Liver (tissue), 9 donors: Measurements from ENCODE around the gene CTNS. TPM values are rescaled to one million over a fixed set of nuclear protein-coding genes. Genes with fewer than 3 reads are reported as not detected.

ENCODE experiments used
- DNase-seq: peaks from one replicate; pipeline ENCODE4 v3.0.0-alpha.2; 2017; ENCODE audit warnings: low spot score
- H3K27ac ChIP-seq, 2 donors: one replicate each; pipeline ENCODE4 v1.7.0; 2013; ENCODE audit warnings: inconsistent platforms in 2 of 2, low read length in 2 of 2, control low read depth in 1 of 2, low read depth in 1 of 2, mild to moderate bottlenecking in 1 of 2
- H3K27me3 ChIP-seq, 4 donors: one replicate each; pipeline versions ENCODE4 v1.6.1 to v1.7.0; 2013; ENCODE audit warnings: low read length in 3 of 4, inconsistent platforms in 1 of 4, mild to moderate bottlenecking in 1 of 4, moderate library complexity in 1 of 4; ENCODE audit not compliant: control insufficient read depth in 4 of 4, insufficient read depth in 4 of 4
- H3K36me3 ChIP-seq, 4 donors: one replicate each; pipeline versions ENCODE4 v1.6.1 to v1.7.0; 2013; ENCODE audit warnings: low read length in 3 of 4, mild to moderate bottlenecking in 3 of 4, low read depth in 1 of 4, moderate library complexity in 1 of 4; ENCODE audit not compliant: control insufficient read depth in 4 of 4, insufficient read depth in 3 of 4
- H3K4me1 ChIP-seq, 4 donors: one replicate each; pipeline versions ENCODE4 v1.6.1 to v1.7.0; 2013; ENCODE audit warnings: low read length in 3 of 4, mild to moderate bottlenecking in 3 of 4, moderate library complexity in 1 of 4; ENCODE audit not compliant: control insufficient read depth in 4 of 4, insufficient read depth in 4 of 4
- H3K4me3 ChIP-seq, 3 donors: one replicate each; pipeline versions ENCODE4 v1.6.1 to v1.7.0; 2013; ENCODE audit warnings: low read length in 3 of 3, control low read depth in 1 of 3, low read depth in 1 of 3, mild to moderate bottlenecking in 1 of 3
- H3K9ac ChIP-seq, 2 donors: one replicate each; pipeline ENCODE4 v1.7.0; 2013; ENCODE audit warnings: low read length in 2 of 2, mild to moderate bottlenecking in 2 of 2, moderate library complexity in 2 of 2, control low read depth in 1 of 2, low read depth in 1 of 2
- H3K9me3 ChIP-seq, 4 donors: one replicate each; pipeline versions ENCODE4 v1.6.1 to v1.7.0; 2013; ENCODE audit warnings: low read length in 3 of 4; ENCODE audit not compliant: control insufficient read depth in 4 of 4
- ATF3 ChIP-seq: IDR thresholded peaks from 2 replicates; pipeline ENCODE4 v1.6.1; 2016; ENCODE audit warnings: antibody characterized with exemption
- EGR1 ChIP-seq, 2 donors: IDR thresholded peaks; 2 replicates each; pipeline ENCODE4 v1.6.1; 2016 to 2018; ENCODE audit warnings: antibody characterized with exemption in 2 of 2, low read depth in 2 of 2
- FOXA1 ChIP-seq: IDR thresholded peaks from 2 replicates; pipeline ENCODE4 v1.6.1; 2016; ENCODE audit warnings: antibody characterized with exemption
- FOXA2 ChIP-seq: IDR thresholded peaks from 2 replicates; pipeline ENCODE4 v1.6.1; 2016; ENCODE audit warnings: antibody characterized with exemption
- GABPA ChIP-seq, 2 donors: IDR thresholded peaks in 1 of 2; conservative IDR thresholded peaks in 1 of 2; 2 replicates each; pipeline ENCODE4 v1.6.1; 2016; ENCODE audit warnings: antibody characterized with exemption in 2 of 2, mild to moderate bottlenecking in 1 of 2, moderate library complexity in 1 of 2
- HNF4A ChIP-seq, 2 donors: conservative IDR thresholded peaks; 2 replicates each; pipeline ENCODE4 v1.6.1; 2016; ENCODE audit warnings: antibody characterized with exemption in 2 of 2, mild to moderate bottlenecking in 2 of 2
- JUND ChIP-seq, 2 donors: IDR thresholded peaks; 2 replicates each; pipeline ENCODE4 v1.6.1; 2016; ENCODE audit warnings: antibody characterized with exemption in 2 of 2
- REST ChIP-seq: IDR thresholded peaks from 2 replicates; pipeline ENCODE4 v1.6.1; 2016; ENCODE audit warnings: antibody characterized with exemption, mild to moderate bottlenecking
- RXRA ChIP-seq, 2 donors: IDR thresholded peaks; 2 replicates each; pipeline ENCODE4 v1.6.1; 2017 to 2018; ENCODE audit warnings: antibody characterized with exemption in 2 of 2, mild to moderate bottlenecking in 1 of 2
- SP1 ChIP-seq: IDR thresholded peaks from 2 replicates; pipeline ENCODE4 v1.6.1; 2018; ENCODE audit warnings: antibody characterized with exemption, mild to moderate bottlenecking
- TAF1 ChIP-seq: conservative IDR thresholded peaks from 2 replicates; pipeline ENCODE4 v1.6.1; 2016; ENCODE audit warnings: antibody characterized with exemption, mild to moderate bottlenecking
- YY1 ChIP-seq: IDR thresholded peaks from 2 replicates; pipeline ENCODE4 v1.6.1; 2016; ENCODE audit warnings: antibody characterized with exemption, mild to moderate bottlenecking
- ZBTB33 ChIP-seq: IDR thresholded peaks from 2 replicates; pipeline ENCODE4 v1.6.1; 2016; ENCODE audit warnings: antibody characterized with exemption
- WGBS: extraction: QIAGEN DNeasy Blood & Tissue Kit; methylation state at CpG from one replicate; pipeline ENCODE4 v1.1.7; 2013; 5-methylcytosine and 5-hydroxymethylcytosine counted together
- polyA plus RNA-seq, 2 donors: library from polyadenylated mRNA; stranded (reverse) in 1 of 2; unstranded in 1 of 2; fragments of 200-250 nt in 1 of 2; fragments of >200 nt in 1 of 2; fragmentation: Nextera tagmentation in 1 of 2; extraction: Ambion mirVana in 1 of 2; gene quantifications; one replicate each; pipeline versions ENCODE4 v1.2.1 to v1.2.3, GENCODE V29; 2013 to 2015
- total RNA-seq, 2 donors: library from RNA; depleted of rRNA; stranded (reverse); fragments of >200 nt; gene quantifications; one replicate each; pipeline ENCODE4 v1.2.3, GENCODE V29; 2014
- donor health status: healthy.
- donor health status: healthy.
- donor health status: healthy.
- donor health status: healthy.
- donor health status: healthy.

Gene CTNS
- total and polyA plus RNA-seq, 4 donors, result 6.6 to 15.3 (median 9.6) TPM

GRCh38 chr17:3667366-3668278, 31.1 kb downstream of the CTNS start (continued):
- TF ChIP-seq REST, result peak; percentile 33
- no peak for TF ChIP-seq FOXA2
- no peak for TF ChIP-seq EGR1 (IDR thresholded peaks at IDR 0.05; ENCODE audit: low read depth in 2 of 2)

- DNase-seq, result peak; percentile 99
- Histone ChIP-seq H3K4me1 (peaks cover 0 to 24% (median 23%) of the 10 kb centered on the region in 4 donors), H3K4me3 (peak within 1 kb of the TSS; percentile 84 to 98 (median 94)), H3K36me3 (peaks cover 0 to 8% (median 3%) of the 10 kb centered on the region in 4 donors), H3K9me3 (no peaks in the 10 kb centered on the region), H3K27me3 (no peaks in the 10 kb centered on the region), H3K9ac (peak within 1 kb of the TSS; percentile 47 to 71), H3K27ac (peak within 1 kb of the TSS; percentile 88 to 90)
- TF ChIP-seq GABPA (IDR thresholded peaks at IDR 0.05 in 1 of 2, conservative IDR thresholded peaks at IDR 0.05 in 1 of 2), result peak in 1 of 2 donors; percentile 25
- no peak for TF ChIP-seq FOXA1
- peak; percentile 85 for TF ChIP-seq SP1
- TF ChIP-seq ZBTB33, result peak; percentile 52
- peak; percentile 83 for TF ChIP-seq REST
- no peak for TF ChIP-seq ATF3
- TF ChIP-seq YY1, result peak; percentile 98
- no peak for TF ChIP-seq JUND (IDR thresholded peaks at IDR 0.05)
- peak in 1 of 2 donors; percentile 87 for TF ChIP-seq EGR1 (IDR thresholded peaks at IDR 0.05; ENCODE audit: low read depth in 2 of 2)
- TF ChIP-seq HNF4A (conservative IDR thresholded peaks at IDR 0.05), result peak; percentile 20 to 33
- no peak for TF ChIP-seq FOXA2
- peak in 1 of 2 donors; percentile 59 for TF ChIP-seq RXRA (IDR thresholded peaks at IDR 0.05)
- peak; percentile 28 for TF ChIP-seq TAF1
- under 1% methylated on average over 89 of the region's 89 CpGs for WGBS
These were observed 31.9 kb downstream of the CTNS start, which contains the start of the genes EMC6 and TAX1BP3 for GRCh38 chr17:3668279-3669084. Gene EMC6 (plus strand): TSS chr17:3668812. CDS start chr17:3669147, 335 bp downstream. Gene TAX1BP3 (minus strand): TSS chr17:3668578. CDS start chr17:3668526, 52 bp downstream.
